HG03280 (cell line): ENCODE measurements around the gene RHOF.
A peak's percentile ranks its signal among the peaks of the same experiment; 100 is the strongest.
"Not testable (repeated sequence)": the region's sequence is repeated elsewhere in the genome, so short reads cannot be mapped to it uniquely, and the experiment has no call there.

ENCODE experiments used
- ATAC-seq: cut with Tn5 transposase; IDR thresholded peaks from one replicate; pipeline ENCODE4 v1.9.1; 2021; ENCODE audit warnings: mild to moderate bottlenecking, moderate library complexity; ENCODE audit not compliant: unreplicated experiment

The RHOF gene

DNA sequence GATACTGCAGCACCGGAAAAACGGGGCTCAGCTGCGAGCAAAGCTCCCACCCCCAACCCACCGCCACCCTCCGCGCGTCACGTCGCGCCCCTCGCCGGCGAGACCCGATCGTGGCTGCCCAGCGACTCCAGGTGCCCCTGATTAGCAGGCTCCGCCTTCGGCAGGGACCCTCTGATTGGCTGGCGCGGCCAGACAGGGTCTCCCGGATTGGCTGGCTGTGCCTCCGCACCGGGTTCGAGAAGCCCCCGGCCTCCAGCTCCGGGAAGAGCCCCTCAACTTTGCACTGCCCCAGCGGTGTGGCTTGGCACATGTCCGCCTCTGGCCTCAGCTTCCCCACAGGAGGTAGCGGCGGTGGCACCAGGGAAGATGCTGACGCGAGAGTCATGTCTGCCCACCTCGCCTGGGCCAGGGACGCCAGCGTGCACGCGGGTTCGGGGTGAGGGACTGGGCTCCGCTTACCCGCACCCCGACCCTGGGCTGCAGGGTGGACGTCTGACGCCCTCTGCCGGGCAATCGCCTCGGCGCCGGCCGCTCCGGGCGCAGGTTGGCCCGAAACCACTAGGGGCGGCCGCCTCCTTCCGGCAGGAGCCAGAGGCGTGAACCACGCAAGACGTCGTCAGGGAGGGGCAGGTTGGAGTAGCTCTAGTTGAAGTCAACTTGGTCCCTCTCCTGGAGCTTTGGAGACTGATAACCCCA, 498 bp upstream of the RHOF start:
- peak; percentile 56 for ATAC-seq

DNA sequence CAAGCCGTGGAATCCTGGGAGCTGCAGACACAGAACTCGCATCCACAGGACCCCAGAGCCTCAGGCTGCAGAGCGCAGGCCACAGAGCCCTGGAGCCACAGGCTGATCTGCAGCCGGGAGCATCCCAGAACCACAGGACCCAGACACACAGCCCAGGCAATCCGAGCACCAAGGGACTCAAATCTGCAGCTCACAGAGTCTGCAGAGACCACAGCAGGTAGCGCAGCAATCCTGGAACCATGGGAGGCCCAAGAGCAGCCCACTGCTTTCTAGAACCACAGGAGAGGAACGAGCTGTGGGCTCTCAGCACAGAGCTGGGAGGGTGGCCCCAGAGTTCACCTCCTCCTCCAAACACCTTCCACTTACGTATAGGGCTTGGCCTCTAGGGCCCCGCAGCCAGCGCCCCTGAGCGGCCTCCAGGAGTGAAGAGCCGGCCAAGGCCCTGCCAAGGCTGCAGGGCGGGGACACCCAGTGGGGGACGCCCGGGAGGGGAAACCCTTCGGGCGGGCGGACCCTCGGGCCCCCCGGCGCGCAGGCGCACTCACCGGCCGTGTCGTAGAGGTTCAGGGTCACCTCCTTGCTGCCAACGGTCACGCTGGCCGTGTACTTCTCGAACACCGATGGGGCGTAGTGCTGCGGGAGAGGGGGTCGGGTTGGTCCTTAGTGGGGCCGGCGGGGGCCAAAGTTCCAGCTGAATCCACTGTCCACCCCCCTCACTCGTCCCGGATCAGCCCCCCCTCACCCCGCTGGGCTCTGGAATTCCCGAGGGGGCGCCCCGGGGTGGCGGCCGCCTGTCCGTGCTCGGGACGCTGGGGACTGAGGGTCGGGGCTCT, 665 bp downstream of the RHOF start:
- no peak for ATAC-seq

GRCh38 chr12:121791671-121792551, 1.6 kb downstream of the RHOF start:
- no peak for ATAC-seq

GRCh38 chr12:121790785-121791184, 2.7 kb downstream of the RHOF start:
- ATAC-seq, result not testable (repeated sequence)

GRCh38 chr12:121789800-121790728, 3.4 kb downstream of the RHOF start:
- ATAC-seq, result peak; percentile 46

DNA sequence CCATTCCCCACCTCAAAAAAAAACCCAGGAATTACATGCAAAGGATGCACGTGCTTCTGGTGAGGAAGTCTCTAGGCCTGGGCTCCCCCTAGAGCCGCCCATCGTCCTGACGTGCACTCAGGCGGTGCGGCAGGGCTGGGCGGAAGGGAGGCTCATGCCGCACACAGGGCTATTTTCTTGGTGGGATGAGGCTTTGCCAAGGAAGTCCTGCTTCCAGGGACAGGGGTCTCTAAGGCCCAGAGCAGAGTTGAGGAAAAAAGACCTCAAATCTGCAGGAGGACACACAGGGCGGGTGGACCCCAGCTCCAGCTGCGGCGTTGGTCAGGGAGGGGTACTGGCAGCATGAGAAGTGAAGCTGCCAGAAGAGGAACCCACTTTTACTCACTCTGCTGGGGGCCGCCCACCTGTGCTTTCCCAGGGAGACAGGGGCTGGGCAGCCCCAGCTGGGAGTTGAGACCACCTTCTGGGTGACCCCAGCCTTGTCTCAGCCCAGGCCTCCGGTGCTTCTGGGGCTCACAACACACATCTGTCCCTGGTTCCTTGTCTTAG, 4.2 kb downstream of the RHOF start:
- no peak for ATAC-seq

GRCh38 chr12:121788176-121788818, 5.2 kb downstream of the RHOF start:
- no peak for ATAC-seq

- ATAC-seq, result no peak
These were observed 6.1 kb downstream of the RHOF start for GRCh38 chr12:121787063-121788025.

- ATAC-seq, result no peak
These were observed 7.1 kb downstream of the RHOF start for GRCh38 chr12:121786440-121786825.

- ATAC-seq, result no peak
These were observed 9.0 kb downstream of the RHOF start for GRCh38 chr12:121784460-121784859.

DNA sequence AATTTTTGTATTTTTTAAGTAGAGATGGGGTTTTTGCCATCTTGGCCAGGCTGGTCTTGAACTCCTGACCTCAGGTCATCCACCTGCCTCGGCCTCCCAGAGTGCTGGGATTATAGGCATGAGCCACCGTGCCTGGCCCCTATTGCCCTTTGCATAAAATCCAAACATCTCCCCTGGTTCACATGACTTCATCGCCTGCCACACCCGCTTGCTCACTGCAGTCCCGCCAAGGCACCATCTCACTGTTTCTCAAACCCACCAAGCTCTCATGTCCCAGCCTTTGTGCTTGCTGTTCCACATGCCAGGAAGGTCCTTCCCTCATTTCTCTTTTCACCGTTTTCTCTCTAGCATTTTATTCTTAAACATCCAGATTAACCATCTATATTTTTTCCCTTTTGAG, 9.7 kb downstream of the RHOF start:
- ATAC-seq, result no peak

DNA sequence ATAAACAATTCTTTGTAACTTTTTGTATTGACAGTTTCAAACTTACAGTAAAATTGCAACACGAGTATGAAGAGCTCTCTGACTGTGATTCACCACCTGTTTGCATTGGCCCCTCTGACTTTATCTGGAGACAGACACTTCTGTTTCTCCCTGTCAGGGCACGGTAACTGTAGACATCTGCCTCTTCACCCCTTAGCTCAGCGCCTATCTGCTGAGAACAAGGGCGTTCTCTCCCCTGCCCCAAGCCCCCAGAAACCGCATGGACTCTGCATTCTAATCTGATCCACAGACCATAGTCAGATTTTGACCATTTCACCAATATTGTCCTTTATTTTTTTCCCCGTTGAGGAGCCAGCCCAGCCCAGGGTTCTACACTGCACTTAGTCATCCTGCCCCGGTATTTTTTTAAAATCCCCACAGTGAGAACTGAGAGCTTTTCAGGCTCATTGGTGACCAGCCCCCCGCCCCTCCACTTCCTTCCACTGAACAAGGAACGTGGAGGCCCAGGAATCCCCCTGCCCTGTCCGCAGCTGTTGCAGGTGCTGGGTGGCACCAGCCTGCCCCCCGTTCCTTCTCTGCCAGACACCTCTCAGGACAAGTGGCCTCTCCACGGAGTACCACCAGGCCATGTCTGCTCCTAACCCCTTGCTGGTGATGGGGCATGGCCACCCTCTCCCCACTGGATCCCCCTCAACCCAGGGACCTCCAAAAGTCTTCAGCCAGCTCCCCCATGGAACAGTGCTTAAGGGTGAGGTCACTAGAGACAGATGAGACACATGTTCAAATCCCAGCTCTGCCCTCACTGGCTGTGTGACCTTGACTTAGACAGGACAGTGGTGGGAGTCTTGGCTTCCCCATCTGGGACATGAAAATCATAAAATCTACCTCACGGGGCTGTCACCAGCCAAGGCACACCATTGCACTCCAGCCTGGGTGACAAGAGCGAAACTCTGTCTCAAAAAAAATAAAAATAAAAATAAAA, 11.2 kb downstream of the RHOF start:
- peak; percentile 50 for ATAC-seq

- peak; percentile 31 for ATAC-seq
These were observed 11.9 kb downstream of the RHOF start for GRCh38 chr12:121781484-121781997.

DNA sequence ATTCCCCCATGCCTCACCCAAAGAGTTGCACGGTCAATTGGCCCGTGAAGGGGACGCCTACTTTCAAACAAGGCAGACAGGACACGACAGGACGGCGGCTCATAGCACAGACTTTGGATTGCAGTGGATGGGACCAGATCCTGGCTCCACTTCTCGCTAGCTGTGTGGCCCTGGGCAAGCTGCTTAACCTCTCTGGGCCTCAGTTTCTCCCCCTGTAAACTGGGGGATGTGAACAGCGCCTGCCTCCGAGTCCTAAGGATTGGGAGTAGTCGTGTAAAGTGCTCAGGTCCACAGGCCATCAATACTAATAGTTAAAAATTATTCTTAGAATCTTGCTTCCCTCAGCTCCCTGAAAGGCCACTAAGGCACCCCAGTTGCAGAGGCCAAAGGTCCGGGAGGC, 13.1 kb downstream of the RHOF start:
- ATAC-seq, result no peak

DNA sequence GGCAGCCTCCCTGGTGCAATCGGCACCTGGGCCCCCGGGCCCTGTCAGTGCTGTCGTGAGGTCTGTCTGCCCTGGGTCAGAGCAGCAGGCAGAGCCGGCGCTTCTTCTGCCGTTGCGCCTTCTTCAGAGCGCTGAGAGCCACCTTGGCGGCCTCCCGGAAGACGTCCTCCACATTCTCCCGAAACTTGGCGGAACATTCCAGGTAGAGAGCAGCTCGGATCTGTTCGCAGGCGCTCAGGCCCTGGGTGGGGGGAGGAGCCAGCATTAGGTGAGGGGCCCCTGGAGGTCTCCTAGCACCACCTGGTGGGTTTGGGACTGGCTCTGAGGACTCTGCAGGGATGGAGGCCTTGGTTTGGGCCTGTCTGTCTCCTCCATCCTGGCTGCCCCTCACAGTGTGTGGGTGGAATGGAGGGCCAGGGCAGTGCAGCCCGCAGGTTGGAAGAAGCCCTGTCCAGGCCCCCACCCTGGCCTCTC, 14.0 kb downstream of the RHOF start:
- no peak for ATAC-seq

- no peak for ATAC-seq
These were observed 14.7 kb downstream of the RHOF start for GRCh38 chr12:121778567-121779421.
